HG03066 (cell line): ENCODE measurements around the gene DYNLT2B.
"Not testable (repeated sequence)": the region's sequence is repeated elsewhere in the genome, so short reads cannot be mapped to it uniquely, and the experiment has no call there.

Source experiments
- ATAC-seq: cut with Tn5 transposase; IDR thresholded peaks from one replicate; pipeline ENCODE4 v1.9.1; 2021; ENCODE audit warnings: low read depth; ENCODE audit not compliant: unreplicated experiment

DYNLT2B gene

GRCh38 chr3:196327405-196327804 lies 9.4 kb upstream of the DYNLT2B start:
- ATAC-seq = no peak

DNA sequence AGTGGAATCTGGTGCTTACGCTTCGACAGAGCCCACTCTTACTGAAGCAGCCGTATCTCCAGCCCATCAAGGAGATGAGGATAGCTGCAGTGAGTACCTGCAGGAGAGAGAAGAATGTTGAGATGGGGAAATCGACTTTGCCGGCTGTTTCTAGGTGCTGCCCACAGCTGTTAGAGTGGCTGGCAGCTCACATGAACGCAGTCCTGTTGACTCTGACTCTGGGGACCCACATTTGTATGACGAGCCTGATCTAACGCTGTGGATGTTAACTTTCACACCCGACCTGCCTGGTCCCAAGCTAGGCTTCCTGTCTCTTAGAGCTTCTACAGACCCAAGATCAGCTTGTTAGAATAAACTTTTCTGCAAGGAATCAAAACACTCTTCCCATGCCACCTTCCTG lies 8.9 kb upstream of the DYNLT2B start:
- no peak for ATAC-seq

GRCh38 chr3:196323691-196324090 lies 5.7 kb upstream of the DYNLT2B start:
- ATAC-seq = no peak

DNA sequence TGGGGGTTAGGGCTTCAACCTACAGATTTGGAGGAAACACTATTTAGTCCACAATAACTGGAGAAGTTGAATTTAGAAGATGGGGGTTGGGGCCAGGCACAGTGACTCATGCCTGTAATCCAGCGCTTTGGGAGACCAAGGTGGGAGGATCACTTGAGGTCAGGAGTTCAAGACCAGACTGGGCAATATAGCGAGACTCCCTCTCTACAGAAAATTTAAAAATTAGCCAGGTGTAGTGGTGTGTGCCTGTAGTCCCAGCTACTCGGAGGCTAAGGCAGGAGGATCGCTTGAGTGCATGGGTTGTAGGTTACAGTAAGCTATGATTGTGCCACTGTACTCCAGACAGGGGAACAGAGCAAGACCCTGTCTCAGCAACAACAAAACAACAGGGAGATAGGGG lies 5.0 kb upstream of the DYNLT2B start:
- ATAC-seq = no peak

DNA sequence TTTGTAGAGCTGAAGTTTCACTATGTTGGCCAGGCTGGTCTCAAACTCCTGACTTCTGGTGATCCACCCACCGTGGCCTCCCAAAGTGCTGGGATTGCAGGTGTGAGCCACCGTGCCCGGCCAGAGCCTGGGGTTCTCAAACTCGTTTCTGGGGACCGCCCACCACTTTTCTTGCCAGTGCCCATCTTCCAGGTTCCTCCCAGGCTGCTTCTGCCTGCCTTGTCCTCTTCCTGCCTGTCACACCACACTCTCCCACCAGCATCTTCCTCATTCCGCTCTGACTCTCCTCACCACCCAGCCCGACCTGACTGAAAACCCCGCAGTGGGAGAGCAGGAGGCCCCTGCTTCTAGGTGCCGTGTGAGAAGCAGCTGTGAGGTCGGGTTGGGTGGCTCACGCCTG lies 3.1 kb upstream of the DYNLT2B start:
- ATAC-seq = no peak

DNA sequence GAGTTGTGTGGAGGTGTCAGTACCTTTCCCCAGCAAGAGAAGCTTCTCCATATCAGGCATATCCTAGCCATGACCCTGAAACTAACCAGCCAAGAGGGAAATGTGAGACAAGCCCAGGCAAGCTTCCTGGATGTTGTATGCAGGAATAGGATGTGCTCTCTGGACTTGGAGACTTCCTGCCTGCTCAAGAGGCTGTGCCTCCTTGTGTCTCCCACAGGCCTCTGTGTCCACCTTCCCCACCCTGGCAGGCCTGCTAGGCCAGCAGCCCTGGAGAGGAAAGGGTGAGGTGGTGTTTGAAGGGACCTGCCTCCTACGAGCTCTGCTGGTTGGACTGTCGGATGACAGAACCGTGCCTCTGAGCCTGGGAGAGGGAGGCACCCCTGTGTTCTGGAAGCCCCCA lies 2.1 kb upstream of the DYNLT2B start:
- no peak for ATAC-seq

DNA sequence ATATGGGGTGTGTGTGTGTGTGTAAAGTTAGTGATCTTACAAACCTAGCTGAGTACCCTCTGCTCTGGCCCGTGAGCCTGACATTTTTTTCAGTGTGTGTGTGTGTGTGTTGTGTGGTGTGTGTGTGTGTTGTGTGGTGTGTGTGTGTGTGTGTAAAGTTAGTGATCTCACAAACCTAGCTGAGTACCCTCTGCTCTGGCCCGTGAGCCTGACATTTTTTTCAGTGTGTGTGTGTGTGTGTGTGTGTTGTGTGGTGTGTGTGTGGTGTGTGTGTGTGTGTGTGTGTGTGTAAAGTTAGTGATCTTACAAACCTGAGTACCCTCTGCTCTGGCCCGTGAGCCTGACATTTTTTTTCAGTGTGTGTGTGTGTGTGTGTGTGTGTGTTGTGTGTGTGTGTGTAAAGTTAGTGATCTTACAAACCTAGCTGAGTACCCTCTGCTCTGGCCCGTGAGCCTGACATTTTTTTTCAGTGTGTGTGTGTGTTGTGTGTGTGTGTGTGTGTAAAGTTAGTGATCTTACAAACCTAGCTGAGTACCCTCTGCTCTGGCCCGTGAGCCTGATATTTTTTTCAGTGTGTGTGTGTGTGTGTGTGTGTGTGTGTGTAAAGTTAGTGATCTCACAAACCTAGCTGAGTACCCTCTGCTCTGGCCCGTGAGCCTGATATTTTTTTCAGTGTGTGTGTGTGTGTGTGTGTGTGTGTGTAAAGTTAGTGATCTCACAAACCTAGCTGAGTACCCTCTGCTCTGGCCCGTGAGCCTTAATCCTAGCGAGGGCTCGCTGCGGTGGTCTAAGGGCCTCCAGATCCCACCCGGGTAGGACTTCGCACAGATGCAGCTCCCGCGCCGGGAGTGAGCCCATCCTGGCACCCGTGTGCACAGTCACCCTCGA lies 997 bp downstream of the DYNLT2B start:
- ATAC-seq = not testable (repeated sequence)

DNA sequence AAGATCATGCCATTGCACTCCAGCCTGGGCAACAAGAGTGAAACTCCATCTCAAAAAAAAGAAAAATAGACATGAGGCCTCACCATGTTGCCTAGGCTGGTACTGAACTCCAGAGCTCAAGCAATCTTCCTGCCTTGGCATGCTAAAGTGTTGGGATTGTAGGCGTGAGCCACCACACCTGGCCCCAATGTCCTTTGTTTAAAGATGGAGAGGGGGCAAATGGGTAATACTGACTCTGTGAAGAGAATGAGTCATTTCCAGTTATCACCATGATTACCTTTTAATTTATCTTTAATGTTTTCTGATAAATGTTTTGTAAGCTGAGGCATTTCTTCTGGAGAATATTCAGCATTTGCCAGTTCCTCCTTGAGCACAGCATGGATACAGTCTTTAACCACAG lies 2.2 kb downstream of the DYNLT2B start:
- ATAC-seq = no peak

DNA sequence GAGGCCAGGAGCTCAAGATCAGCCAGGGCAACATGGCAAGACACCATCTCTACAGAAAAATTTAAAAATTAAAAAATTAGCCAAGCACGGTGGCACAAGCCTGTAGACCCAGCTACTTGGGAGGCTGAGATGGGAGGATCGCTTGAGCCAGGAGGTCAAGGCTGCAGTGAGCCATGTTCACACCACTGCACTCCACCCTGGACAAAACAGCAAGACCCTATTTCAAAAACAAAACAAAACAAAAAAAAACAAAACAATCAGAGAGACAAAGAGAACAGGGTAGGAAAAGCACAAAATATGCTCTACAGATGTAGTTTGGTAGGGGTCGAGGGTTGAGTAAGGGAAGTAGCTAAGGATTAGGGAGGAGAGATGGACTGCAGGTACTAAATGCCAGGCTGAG lies 3.4 kb downstream of the DYNLT2B start:
- ATAC-seq = no peak

DNA sequence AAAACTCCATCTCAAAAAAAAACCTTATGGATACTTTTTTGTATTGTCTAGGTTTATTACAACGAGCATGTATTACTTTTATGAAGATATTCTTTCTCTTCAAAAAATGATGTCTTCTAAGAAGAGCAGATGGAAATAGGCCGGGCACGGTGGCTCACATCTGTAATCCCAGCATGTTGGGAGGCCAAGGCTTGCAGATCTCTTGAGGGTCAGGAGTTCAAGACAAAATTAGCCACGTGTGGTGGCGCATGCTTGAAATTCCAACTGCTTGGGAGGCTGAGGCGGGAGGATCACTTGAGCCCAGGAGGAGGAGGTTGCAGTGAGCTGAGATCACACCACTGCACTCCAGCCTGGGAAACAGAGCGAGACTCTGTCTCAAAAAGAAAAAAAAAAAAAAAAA lies 4.0 kb downstream of the DYNLT2B start:
- not testable (repeated sequence) for ATAC-seq

DNA sequence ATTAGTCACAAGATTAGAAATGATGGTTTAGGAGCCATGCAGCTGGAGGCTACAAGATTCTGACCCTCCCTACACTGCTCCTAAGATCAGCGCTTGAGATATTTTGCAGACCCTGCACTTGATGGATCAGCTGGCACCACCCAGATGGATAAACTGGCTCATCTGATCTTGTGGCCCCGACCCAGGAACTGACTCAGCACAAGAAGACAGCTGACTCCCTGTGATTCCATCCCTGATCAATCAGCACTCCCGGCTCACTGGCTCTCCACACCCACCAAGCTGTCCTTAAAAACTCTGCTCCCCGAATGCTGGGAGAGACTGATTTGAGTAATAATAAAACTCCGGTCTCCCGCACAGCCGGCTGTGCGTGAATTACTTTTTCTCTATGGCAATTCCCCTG lies 15.1 kb downstream of the DYNLT2B start:
- not testable (repeated sequence) for ATAC-seq

DNA sequence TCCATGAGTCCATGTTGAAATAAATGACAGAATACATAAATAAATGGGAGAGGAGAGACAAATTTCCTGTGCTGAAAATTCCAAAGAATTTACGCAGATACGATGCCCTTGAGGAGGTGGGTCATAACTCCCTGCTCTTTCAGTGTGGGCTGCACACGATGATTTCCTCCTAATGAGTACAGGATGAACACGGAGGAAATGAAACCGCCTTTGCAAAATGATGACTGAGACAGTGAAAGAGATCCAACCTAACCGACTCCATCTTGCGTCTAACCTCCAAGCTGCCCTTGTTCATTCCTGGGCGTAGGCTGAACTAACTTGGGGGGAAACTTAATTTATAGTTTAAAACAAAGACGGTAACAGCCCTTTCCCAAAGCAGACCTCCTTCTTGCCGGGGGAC lies 15.5 kb downstream of the DYNLT2B start:
- not testable (repeated sequence) for ATAC-seq

- no peak for ATAC-seq
These were observed 19.5 kb downstream of the DYNLT2B start for GRCh38 chr3:196298521-196298920.

GRCh38 chr3:196292286-196292923 lies 25.6 kb downstream of the DYNLT2B start:
- no peak for ATAC-seq

DNA sequence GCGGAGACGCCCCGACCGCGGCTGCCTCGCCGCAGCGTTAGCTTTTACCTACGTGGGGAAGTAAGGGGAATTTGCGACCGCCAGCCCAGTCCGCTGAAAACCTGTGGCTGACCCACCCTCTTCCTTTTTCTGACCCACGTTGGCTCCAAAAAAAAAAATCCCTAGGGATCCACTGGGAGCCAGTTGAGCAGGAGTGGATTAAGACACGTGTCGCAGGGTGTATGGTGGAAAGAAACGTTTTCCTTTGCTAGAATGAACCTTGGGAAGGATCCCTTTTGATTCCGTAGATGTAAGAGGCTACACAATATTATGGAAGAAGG lies 29.9 kb downstream of the DYNLT2B start:
- no peak for ATAC-seq

DNA sequence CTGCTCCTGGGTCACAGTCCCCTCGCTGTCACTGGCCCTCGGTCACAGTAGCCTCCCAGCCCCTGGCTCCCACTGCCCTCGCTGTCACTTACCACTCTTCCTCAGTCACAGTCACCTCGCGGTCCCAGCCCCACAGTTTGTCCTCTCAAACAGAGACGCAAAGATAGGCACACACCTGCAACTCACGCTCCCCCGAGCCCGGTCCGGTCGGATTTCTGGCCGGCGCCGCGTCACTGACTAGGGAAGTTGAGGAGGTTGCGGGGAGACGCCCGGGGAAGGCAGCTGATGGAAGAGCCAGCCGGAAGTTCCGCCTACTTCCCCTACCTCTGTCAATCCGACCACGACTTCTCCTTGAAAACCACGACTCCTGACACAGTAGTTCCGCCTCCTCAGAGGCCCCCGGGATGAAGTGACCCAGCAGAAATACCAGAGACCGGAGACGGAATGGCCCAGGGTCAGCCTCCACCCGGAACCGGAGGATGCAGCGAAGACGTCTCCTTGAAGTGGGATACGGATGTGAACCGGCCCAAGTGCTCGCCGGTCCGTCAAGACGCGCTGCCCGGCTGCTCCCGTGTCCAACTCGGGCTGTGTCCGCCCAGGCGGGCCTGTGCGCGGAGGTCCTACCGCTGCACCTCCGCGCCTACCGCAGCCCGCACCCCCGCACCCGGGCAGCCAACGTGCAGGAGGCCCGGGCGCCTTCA lies 30.4 kb downstream of the DYNLT2B start, which contains the start of gene PCYT1A:
Gene PCYT1A, minus strand, starts transcription at position 287 of the 701 bp plus-strand sequence. CDS start 17,195 bp downstream, outside the sequence.
- ATAC-seq = peak; percentile 87

DNA sequence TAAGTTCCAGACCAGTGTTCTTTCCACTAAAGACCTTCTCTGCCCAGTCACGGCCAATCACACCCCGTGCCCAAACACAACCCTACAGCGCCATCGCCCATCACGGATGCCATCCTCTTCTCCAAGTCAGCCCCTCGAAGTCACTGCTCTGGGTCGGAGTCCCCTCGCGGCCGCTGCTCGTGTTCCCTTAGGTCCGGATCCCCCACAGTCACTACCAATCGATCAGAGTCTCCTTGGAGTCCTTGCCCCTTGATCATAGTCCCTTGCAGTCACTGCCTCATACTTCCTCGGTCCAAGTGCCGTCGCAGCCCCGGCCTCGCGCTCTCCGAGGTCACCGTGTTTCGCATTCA lies 31.0 kb downstream of the DYNLT2B start:
- ATAC-seq = no peak

DNA sequence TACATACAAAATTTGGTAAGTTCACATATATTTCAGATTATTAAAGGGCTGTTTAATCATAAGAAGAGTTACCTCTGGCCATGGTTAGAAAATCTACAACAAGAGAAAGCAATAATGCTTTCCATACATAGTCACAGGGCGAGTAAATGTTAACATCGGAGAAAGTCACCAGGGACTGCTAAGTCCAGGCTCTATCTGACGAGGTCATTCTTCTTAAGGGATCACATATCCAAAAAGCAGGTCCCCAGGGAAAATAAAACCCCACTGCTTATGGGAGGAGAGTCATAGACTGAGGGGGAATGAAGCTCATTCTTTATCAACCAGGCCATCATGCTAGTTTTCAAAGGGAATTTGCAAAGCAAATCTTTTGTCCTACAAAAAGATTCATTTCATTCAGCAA lies 33.6 kb downstream of the DYNLT2B start:
- no peak for ATAC-seq

DNA sequence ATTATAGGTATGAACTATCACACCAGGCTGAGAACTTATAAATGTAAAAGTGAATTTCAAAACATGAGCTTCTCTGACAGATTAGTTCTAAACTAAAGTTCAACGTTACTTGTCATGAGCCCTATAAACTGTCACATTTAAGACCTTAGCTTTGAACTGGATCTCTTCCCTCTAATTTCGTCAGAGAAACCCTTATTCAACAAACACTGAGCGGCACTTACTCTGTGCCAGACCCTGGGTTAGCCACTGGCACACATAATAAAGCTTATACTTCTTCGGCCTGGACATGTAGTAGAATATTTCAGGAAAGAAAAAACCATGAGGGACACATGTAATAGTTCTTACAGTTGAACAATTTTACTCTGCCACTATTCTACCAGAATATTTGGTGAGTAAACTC lies 36.1 kb downstream of the DYNLT2B start:
- ATAC-seq = no peak

GRCh38 chr3:196280689-196281440 lies 37.2 kb downstream of the DYNLT2B start:
- ATAC-seq = no peak

- ATAC-seq = no peak
These were observed 42.9 kb downstream of the DYNLT2B start for GRCh38 chr3:196275126-196275525.
